ENCODE measurements around the gene SCFD2.

GRCh38 chr4:53326535-53326934, 39.3 kb downstream of the SCFD2 start:
- TF ChIP-seq POLR2AphosphoS5 (IDR thresholded peaks at IDR 0.05; ENCODE audit: insufficient read depth, low read depth, low read length): no peak
- TF ChIP-seq CTCF (IDR thresholded peaks at IDR 0.05; ENCODE audit: extremely low read depth in 1 of 2, insufficient read depth in 1 of 2, low read depth in 1 of 2, low read length in 2 of 2): no peak
- TF ChIP-seq MAX (IDR thresholded peaks at IDR 0.05; ENCODE audit: insufficient read depth, insufficient read length): no peak
- no peak for TF ChIP-seq EZH2 (IDR thresholded peaks at IDR 0.05; ENCODE audit: borderline replicate concordance, low read depth, low read length, severe bottlenecking)
- no peak for TF ChIP-seq POLR2A (IDR thresholded peaks at IDR 0.05; ENCODE audit: low read depth, low read length)
- TF ChIP-seq MYC (IDR thresholded peaks at IDR 0.05; ENCODE audit: low read depth, low read length): no peak
